Activated CD4-positive, alpha-beta T cell treated with anti-CD3 and anti-CD28 coated beads for 36 hours (primary cell): ENCODE results near the gene SSR3. TPM values are rescaled to one million over a fixed set of nuclear protein-coding genes. Genes with fewer than 3 reads are reported as not detected.

ENCODE experiments used
- ATAC-seq: fragments of 200-7000 bp; cut with Tn5 transposase; one replicate; pipeline ENCODE4 v1.10.0; 2021; ENCODE audit warnings: mild to moderate bottlenecking, moderate library complexity
- CTCF ChIA-PET: fragments of 350-600 bp; sonication (Branson Sonifier 250); formaldehyde crosslinking; loops from one replicate; lab custom pipeline; 2021; ENCODE audit warnings: antibody characterized with exemption; lab: Charles Lee
- POLR2A ChIA-PET: fragments of 350-600 bp; sonication (Branson Sonifier 250); formaldehyde crosslinking; loops from one replicate; lab custom pipeline; 2021; ENCODE audit warnings: antibody characterized with exemption, inconsistent platforms; lab: Charles Lee
- DNase-seq: peaks from one replicate; pipeline ENCODE4 v3.0.0-alpha.2; 2020
- H3K27ac Mint-ChIP-seq: one replicate; pipeline ENCODE4 v1.8.0; 2021; ENCODE audit warnings: mixed read lengths
- H3K27me3 Mint-ChIP-seq: one replicate; pipeline ENCODE4 v1.8.0; 2021; ENCODE audit warnings: mixed read lengths
- H3K36me3 Mint-ChIP-seq: one replicate; pipeline ENCODE4 v1.8.0; 2021; ENCODE audit warnings: low read depth, mixed read lengths
- H3K4me1 Mint-ChIP-seq: one replicate; pipeline ENCODE4 v1.8.0; 2021; ENCODE audit warnings: mixed read lengths
- H3K4me3 Mint-ChIP-seq: one replicate; pipeline ENCODE4 v1.8.0; 2021; ENCODE audit warnings: mild to moderate bottlenecking, moderate library complexity, mixed read lengths
- H3K9me3 Mint-ChIP-seq: one replicate; pipeline ENCODE4 v1.8.0; 2021; ENCODE audit warnings: low read depth, mixed read lengths
- intact Hi-C, 2 experiments: fragments of 100-400 bp; cut with DNase I in 1 of 2; cut with micrococcal nuclease in 1 of 2; formaldehyde crosslinking; loops; one replicate each; pipeline versions ENCODE4 v1.14.2 to v1.15.1; 2022 to 2024; cut with DNase I, micrococcal nuclease
- total RNA-seq, 2 experiments: library from RNA; stranded (reverse); gene quantifications; one replicate each; pipeline ENCODE4 v1.2.3, GENCODE V29; 2021

SSR3 gene
- total RNA-seq, 2 experiments from 2014 or later = 144 to 156 TPM

DNA sequence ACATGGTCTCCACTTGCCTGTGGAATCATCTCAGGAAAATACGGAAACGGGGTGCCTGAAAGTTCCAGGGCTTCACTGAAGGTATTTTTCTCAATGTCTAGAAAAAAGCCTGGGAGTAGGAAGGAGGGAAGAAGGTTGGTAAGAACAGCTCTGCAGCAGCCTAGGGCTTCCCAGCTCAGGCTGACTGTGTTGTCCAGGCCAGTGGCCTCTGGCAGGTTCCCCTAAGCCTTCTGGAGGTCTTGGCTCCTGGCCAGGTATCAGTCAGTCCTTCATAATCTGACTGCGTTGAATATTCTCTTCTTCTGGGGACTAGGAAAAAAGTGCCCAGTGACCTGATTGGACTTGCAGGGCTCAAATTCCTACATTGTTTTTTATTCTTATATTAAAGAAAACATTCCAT is 38.6 kb downstream of the SSR3 start:
- CTCF ChIA-PET = no interaction called here
- peaks cover 19% of the 10 kb centered on the region for H3K27me3 Mint-ChIP-seq
- intact Hi-C loops = no loop called here
- H3K36me3 Mint-ChIP-seq = no peaks in the 10 kb centered on the region
- H3K4me1 Mint-ChIP-seq = peaks cover 21% of the 10 kb centered on the region
- H3K9me3 Mint-ChIP-seq = no peaks in the 10 kb centered on the region
- ATAC-seq (no peak), DNase-seq (no peak)
- H3K27ac Mint-ChIP-seq = no peak overlapping the region
- H3K4me3 Mint-ChIP-seq = no peak overlapping the region
- POLR2A ChIA-PET = interaction anchor here (0.6 kb wide), 1 partner anchor 9 kb away, joined by 4 read pairs; no protein-coding TSS in a partner anchor

DNA sequence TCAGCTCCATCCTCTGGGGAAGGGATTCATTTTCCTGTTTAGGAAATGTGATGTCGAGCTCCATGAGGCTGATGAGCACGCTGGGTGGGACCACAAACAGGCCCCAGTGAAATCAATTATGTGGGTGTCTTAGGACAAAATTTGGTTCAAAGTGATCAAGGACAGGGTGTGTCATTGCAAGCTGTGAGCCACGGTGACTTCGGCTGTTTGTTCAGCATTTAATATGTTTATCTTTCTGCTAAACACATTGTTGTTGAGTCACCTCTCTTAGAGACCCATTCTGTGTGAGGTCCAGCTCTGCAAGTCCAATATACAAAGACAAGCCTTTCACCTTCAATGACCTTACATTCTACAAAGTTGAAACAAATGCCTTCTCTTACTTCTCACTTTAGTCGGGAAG is 41.3 kb downstream of the SSR3 start:
- Mint-ChIP-seq H3K27me3 (peaks cover 10% of the 10 kb centered on the region), H3K27ac (no peak overlapping the region), H3K36me3 (no peaks in the 10 kb centered on the region), H3K9me3 (no peaks in the 10 kb centered on the region), H3K4me1 (peaks cover 11% of the 10 kb centered on the region), H3K4me3 (no peak overlapping the region)
- DNase-seq (no peak), ATAC-seq (no peak)
- intact Hi-C loops = loop anchor here in 1 of 2 experiments (5.0 kb wide), 1 partner anchor 471 kb away; no protein-coding TSS in a partner anchor
- CTCF ChIA-PET = interaction anchor here (0.6 to 1.5 kb wide), 3 partner anchors 8 to 618 kb away, joined by 3 to 5 read pairs (median 3); no protein-coding TSS in a partner anchor
- POLR2A ChIA-PET = interaction anchor here (0.6 kb wide), 1 partner anchor 68 kb away, joined by 4 read pairs; no protein-coding TSS in a partner anchor

DNA sequence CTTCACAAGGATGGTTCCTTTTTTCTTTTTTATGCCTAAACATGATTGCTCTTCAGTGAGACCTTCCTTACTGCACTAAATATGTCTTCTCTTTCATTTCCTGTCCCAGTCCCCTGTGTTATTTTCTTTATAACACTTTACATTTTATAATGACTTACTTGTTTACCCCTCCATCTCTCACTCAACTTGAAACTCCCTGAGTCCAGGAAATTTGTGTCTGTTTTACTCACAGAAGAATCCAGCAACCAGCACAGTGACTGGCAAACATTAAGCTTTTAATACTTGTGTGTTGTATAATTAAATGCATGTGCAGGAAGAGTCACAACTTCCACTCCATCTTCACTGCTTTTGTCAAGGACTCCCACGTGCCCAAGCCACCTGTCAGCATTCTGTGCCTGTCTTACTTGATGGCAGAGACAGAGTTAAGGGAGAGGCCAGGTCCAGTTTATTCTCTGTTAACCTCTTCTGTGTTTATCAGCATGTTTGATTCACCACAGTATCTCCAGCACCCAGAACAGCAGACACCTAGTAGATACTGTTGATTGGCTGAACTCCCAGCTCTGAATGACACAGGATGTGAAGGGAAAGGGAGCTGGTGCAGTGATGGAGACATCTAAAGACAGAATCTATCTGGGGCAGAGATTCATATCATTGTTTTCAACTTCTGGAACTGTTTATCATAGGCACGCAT is 42.8 kb downstream of the SSR3 start:
- ATAC-seq (peak; percentile 53), DNase-seq (peak; percentile 20)
- Mint-ChIP-seq H3K4me3 (no peak overlapping the region), H3K36me3 (no peaks in the 10 kb centered on the region), H3K4me1 (peaks cover 14% of the 10 kb centered on the region), H3K9me3 (no peaks in the 10 kb centered on the region), H3K27ac (no peak overlapping the region), H3K27me3 (peaks cover 8% of the 10 kb centered on the region)
- ChIA-PET POLR2A (no interaction called here), CTCF (interaction anchor here (0.7 to 8.3 kb wide), 4 partner anchors 13 to 625 kb away, joined by 3 to 88 read pairs (median 20); no protein-coding TSS in a partner anchor)
- intact Hi-C loops = loop anchor here in 1 of 2 experiments (5.0 kb wide), 1 partner anchor 470 kb away; no protein-coding TSS in a partner anchor

DNA sequence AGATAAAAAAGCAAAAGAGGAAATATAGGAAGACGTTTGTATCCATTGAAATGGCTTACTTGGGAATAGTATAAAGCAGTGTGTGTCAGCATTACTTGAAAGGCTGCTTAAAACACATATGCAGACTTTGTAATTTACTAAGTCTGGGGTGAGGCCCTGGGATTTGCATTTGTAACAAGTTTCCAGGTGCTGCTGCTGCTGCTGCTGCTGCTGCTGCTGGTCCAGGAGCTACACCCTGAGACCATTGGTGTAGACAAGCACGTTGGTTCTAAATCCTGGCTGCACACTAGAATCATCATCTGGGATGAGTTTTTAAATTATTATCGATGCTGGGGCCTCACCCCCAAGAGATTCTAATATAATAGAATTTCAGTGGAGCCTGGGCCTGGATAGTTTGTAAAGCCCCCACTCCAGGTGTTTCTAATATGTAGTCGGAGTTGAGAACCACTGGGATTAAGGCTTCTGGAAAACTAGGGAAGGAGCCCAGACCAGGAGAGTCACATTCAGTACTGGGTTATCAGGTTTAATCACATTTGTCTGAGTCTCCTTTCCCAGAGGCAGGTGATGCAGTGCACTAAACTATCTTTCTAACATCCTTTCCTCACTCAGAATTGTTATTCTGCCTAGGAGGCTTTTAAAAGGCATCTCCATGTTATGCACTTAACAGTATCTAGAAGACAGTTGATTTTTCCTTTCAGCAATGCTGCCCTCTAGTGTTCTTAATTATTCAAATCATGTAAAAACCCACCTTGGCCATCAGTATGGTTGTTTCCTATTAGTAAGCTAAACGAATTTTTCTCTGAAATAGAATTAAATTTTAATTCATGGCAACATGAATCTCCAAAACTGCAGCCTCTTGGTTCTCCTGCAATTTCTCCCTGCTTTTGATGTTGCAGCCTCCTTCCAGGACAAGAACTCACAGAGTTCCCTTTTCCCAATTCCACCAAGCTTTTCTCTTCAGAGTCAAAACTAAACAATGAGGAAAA is 45.4 kb downstream of the SSR3 start:
- ATAC-seq = peak; percentile 58
- no peaks in the 10 kb centered on the region for H3K36me3 Mint-ChIP-seq
- no peaks in the 10 kb centered on the region for H3K9me3 Mint-ChIP-seq
- no peak overlapping the region for H3K4me3 Mint-ChIP-seq
- CTCF ChIA-PET = interaction anchor here (0.5 to 8.3 kb wide), 37 partner anchors 8 to 628 kb away, joined by 3 to 88 read pairs (median 4); no protein-coding TSS in a partner anchor
- POLR2A ChIA-PET = interaction anchor here (0.5 to 0.6 kb wide), 3 partner anchors 8 to 1751 kb away, joined by 3 to 4 read pairs (median 3); no protein-coding TSS in a partner anchor
- peaks cover 15% of the 10 kb centered on the region for H3K4me1 Mint-ChIP-seq
- intact Hi-C loops = loop anchor here (1.0 to 10.0 kb wide), 6 partner anchors 37 to 467 kb away; no protein-coding TSS in a partner anchor
- H3K27ac Mint-ChIP-seq = no peak overlapping the region
- peaks cover 13% of the 10 kb centered on the region for H3K27me3 Mint-ChIP-seq
- DNase-seq = no peak

DNA sequence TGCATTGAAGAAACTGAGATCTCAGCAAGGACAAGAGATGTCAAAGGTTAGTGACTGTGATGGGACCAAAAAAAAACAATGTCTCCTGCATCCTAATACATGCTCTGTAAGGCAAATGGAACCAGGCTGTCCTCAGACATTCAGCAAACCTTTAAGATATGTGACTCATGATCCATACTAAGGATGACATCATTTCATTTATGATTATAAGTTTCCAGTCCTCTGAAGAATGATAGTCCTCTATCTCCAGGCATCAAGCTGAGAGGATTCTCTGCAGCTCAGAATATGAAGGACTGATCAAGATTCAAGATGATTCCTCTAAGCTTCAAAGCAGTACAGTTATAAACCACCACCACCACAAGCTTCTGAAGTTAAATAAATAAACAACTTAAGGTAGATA is 47.6 kb downstream of the SSR3 start:
- ChIA-PET CTCF (interaction anchor here (0.8 to 8.3 kb wide), 8 partner anchors 11 to 356 kb away, joined by 3 to 88 read pairs (median 5); no protein-coding TSS in a partner anchor), POLR2A (interaction anchor here (0.6 to 0.7 kb wide), 3 partner anchors 9 to 630 kb away, joined by 3 to 12 read pairs (median 4); no protein-coding TSS in a partner anchor)
- Mint-ChIP-seq H3K4me1 (peaks cover 11% of the 10 kb centered on the region), H3K27me3 (peaks cover 16% of the 10 kb centered on the region), H3K4me3 (no peak overlapping the region), H3K9me3 (no peaks in the 10 kb centered on the region), H3K27ac (no peak overlapping the region), H3K36me3 (no peaks in the 10 kb centered on the region)
- intact Hi-C loops = loop anchor here (1.0 to 10.0 kb wide), 4 partner anchors 23 to 462 kb away; no protein-coding TSS in a partner anchor
- ATAC-seq (peak; percentile 81), DNase-seq (no peak)

DNA sequence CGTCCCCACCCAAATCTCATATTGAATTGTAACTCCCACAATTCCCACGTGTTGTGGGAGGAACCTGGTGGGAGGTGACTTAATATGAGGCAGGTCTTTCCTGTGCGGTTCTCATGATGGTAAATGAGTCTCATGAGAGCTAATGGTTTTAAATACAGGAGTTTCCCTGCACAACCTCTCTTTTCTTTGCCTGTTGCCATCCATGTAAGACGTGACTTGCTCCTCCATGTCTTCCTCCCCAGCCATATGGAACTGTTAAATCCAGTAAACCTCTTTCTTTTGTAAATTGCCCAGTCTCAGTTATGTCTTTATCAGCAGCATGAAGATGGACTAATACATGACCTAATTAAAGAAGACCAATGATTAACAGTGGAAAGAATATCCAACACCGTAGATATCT is 56.6 kb downstream of the SSR3 start:
- ChIA-PET CTCF (no interaction called here), POLR2A (interaction anchor here (0.7 kb wide), 1 partner anchor 37 kb away, joined by 3 read pairs; no protein-coding TSS in a partner anchor)
- peaks cover 3% of the 10 kb centered on the region for H3K9me3 Mint-ChIP-seq
- intact Hi-C loops = no loop called here
- H3K36me3 Mint-ChIP-seq = no peaks in the 10 kb centered on the region
- H3K4me1 Mint-ChIP-seq = no peaks in the 10 kb centered on the region
- no peak for DNase-seq
- H3K27me3 Mint-ChIP-seq = peaks cover 2% of the 10 kb centered on the region
- no peak overlapping the region for H3K27ac Mint-ChIP-seq
- no peak overlapping the region for H3K4me3 Mint-ChIP-seq
- no peak for ATAC-seq

DNA sequence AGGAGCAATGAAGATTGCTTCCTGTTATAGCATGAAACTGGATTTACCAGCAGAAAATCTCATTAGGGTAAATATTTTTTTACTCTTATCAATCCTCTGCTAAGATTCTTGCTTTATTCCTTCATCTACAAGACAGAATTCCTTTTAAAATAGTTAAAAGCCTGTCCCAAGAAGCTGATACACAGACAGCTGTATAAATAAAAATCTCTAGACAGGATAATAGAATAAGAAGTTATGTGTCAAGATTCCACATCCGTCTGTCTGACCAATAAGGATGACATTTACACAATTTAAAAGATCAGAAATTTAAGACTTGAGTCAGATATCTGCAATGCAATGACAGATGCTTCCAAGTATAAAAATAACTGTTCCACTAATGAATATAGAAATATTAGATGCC is 57.6 kb downstream of the SSR3 start:
- Mint-ChIP-seq H3K4me3 (no peak overlapping the region), H3K9me3 (peaks cover 3% of the 10 kb centered on the region), H3K36me3 (no peaks in the 10 kb centered on the region), H3K27ac (no peak overlapping the region), H3K27me3 (peaks cover 2% of the 10 kb centered on the region), H3K4me1 (no peaks in the 10 kb centered on the region)
- ChIA-PET CTCF (interaction anchor here (0.6 to 1.1 kb wide), 2 partner anchors 13 to 347 kb away, joined by 3 to 4 read pairs; no protein-coding TSS in a partner anchor), POLR2A (no interaction called here)
- ATAC-seq = no peak
- intact Hi-C loops = no loop called here
- DNase-seq = no peak

DNA sequence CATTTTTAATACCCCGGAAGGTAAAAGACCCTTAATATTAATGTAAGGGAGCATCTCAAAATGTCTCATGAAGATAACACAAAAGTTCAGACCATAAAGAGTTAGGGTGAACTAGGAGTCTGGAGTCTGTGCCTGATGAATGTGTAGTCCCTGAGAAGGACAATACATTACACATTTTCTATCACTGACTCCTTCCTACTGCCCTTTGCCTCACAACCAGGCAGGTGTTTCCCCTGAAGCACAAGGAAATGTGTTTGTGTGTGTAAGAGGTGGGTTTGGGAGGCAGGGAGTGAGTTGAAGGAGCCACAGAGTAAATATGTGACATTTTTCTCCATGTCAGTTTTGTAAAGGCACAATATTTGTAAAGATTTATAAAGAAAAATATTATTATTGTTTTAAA is 59.1 kb downstream of the SSR3 start:
- H3K27me3 Mint-ChIP-seq = peaks cover 2% of the 10 kb centered on the region
- CTCF ChIA-PET = no interaction called here

DNA sequence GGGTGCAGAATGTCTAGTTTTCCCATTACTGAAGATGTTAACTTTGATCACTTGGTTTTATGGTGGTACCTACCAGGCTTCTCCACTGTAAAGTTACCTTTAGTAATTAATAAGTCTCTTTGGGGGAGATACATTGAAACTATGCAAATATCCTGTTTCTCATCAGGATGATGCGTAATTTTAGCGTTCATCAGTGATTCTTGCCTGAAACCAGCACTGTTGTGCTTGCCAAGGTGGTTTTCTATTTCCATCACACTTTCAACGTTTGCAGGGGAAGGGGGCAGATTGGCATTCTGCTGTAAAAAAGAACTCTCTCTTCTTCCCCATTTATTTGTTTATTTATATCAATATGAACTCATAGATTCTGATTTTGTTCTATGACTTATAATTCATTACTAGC is 61.0 kb downstream of the SSR3 start:
- intact Hi-C loops = no loop called here
- H3K9me3 Mint-ChIP-seq = peaks cover 3% of the 10 kb centered on the region
- H3K4me3 Mint-ChIP-seq = no peak overlapping the region
- no peak for ATAC-seq
- no peak overlapping the region for H3K27ac Mint-ChIP-seq
- POLR2A ChIA-PET = no interaction called here
- no peaks in the 10 kb centered on the region for H3K36me3 Mint-ChIP-seq
- H3K27me3 Mint-ChIP-seq = peaks cover 2% of the 10 kb centered on the region
- CTCF ChIA-PET = no interaction called here
- DNase-seq = no peak
- no peaks in the 10 kb centered on the region for H3K4me1 Mint-ChIP-seq

More for the DNA sequence above, 59.1 kb downstream of the SSR3 start:
- Mint-ChIP-seq H3K27ac (no peak overlapping the region), H3K4me1 (no peaks in the 10 kb centered on the region), H3K36me3 (no peaks in the 10 kb centered on the region), H3K9me3 (peaks cover 3% of the 10 kb centered on the region), H3K4me3 (no peak overlapping the region)
- POLR2A ChIA-PET = no interaction called here
- DNase-seq (no peak), ATAC-seq (no peak)
- intact Hi-C loops = no loop called here

DNA sequence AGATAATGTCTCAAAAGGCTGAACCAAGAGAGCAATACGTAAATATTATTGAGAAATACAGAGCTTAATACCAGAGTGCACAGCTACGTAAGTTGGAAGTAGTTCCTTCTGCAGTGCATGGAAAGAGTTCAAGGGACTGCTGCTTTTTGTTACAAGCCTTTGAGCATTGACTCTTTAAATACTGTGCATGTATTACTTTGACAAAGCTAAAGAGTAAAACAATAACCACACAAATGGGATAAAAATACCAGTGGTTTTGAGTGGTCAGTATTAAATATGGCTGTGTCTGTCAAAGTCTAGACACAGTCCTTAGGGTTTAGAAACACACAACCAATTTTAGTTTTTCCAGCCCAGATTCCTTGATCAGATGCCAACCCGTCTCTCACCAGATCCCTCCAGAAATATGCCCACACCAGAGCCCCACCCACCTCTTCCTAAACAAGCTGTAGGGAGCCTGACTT is 62.1 kb downstream of the SSR3 start:
- Mint-ChIP-seq H3K36me3 (no peaks in the 10 kb centered on the region), H3K4me3 (no peak overlapping the region), H3K27ac (no peak overlapping the region), H3K27me3 (peaks cover 2% of the 10 kb centered on the region), H3K4me1 (no peaks in the 10 kb centered on the region), H3K9me3 (no peaks in the 10 kb centered on the region)
- ChIA-PET POLR2A (no interaction called here), CTCF (interaction anchor here (1.4 to 2.6 kb wide), 3 partner anchors 15 to 50 kb away, joined by 4 to 8 read pairs (median 4); no protein-coding TSS in a partner anchor)
- DNase-seq = no peak
- intact Hi-C loops = no loop called here
- ATAC-seq = no peak
